HG02938 (cell line): ENCODE measurements around the gene ING1.

ENCODE experiments used
- ATAC-seq: cut with Tn5 transposase; IDR thresholded peaks from one replicate; pipeline ENCODE4 v1.9.1; 2021; ENCODE audit warnings: mild to moderate bottlenecking, moderate library complexity; ENCODE audit not compliant: unreplicated experiment

The ING1 gene

DNA sequence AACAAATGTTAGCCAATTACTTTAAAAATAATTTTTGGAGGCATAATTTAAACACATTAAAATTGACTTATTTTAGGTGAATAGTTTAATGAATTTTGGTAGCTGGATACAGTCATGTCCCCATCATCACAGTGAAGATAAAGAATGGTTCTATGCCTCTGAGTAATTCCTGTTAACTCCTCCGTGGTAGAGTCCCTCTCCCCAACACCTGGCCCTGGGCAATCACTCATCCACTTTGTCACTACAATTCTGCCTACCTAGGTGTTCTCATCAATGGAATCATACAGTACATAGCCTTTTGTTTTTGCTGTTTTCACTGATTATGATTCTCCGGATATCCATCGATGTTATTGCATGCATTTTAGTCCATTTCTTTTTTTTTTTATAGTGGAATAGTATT lies 55.6 kb downstream of the ING1 start:
- ATAC-seq: no peak

DNA sequence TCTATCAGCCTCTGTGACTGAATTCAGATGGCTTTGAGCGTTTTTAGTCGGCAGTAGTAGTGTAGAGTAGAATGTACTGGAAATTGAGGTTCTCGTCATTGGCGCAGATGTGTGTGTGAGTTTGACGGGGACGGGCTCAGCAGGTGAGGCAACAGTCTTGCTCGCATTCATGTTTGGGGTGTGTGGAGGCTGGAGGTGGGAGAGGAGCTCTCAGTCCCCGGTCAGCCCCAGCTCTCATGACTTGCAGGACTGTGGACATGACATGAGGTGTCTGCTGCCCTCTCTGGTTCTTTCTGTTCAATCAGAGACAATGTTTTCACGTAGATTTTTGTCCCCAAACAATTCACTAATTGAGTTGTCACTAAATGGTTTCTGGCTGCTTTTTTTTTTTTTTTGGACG lies 57.2 kb downstream of the ING1 start:
- ATAC-seq: no peak

DNA sequence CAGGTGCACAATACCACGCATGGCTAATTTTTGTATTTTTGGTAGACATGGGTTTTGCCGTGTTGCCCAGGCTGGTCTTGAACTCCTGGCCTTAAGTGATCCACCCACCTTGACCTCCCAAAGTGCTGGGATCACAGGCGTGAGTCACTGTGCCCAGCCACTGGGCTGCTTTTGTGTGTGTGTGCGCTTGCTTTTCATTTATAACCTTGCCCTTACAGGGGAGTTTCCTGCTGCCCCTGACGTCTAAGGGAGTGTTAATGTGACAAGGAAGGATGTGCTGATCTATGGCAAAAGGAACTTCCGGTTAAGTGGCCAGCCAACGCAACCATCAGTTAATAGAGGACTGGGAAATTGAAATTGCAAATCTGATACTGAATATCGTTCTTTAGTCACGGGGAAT lies 57.7 kb downstream of the ING1 start:
- no peak for ATAC-seq

DNA sequence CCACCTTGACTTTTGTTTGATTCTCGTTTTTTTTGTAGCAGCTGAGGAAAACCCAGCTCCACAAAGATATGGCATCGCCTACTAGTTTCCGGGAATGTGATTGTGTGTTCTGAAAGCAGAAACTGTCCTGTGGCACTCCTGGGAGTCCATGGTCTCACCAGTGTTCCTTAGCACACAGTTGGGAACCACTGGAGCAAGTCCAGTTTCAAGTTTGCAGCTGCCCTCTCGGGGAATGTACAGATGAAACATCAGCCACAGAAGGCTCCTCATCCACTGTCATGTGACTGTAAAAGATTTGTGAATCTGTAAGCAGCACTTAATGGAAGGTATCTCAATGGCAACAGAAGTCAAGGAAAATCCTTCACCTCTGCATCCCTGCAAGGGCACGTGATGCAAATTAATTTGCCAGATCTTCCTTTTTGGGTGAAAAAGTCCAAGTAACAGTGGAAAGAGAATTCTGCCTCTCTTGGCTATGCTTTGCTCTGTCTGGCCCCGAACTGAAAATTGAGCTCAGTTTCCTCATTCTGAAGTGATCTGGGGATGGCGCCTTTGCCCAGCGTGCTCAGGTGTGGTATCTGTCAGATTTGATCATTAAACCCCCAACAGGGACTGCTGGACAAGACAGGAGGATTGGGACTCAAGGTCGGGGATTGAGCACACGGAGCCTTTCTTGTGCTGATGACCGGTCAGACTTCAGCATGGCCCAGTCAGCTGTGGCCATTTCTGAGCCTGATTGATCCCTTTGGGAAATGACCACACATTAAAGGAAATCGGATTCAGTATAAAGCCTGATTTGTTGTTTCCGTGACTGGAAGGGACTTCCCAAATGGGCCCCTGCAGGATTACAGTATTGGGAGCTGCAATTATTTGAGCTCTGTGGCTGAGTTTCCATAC lies 58.8 kb downstream of the ING1 start:
- no peak for ATAC-seq
